Fibroblast of peridontal ligament (primary cell): Measurements from ENCODE around the gene HNF1B.

ENCODE experiments used
- DNase-seq: peaks from one replicate; pipeline ENCODE4 v3.0.0-alpha.2; 2010; ENCODE audit errors: extremely low read depth

HNF1B gene

DNA sequence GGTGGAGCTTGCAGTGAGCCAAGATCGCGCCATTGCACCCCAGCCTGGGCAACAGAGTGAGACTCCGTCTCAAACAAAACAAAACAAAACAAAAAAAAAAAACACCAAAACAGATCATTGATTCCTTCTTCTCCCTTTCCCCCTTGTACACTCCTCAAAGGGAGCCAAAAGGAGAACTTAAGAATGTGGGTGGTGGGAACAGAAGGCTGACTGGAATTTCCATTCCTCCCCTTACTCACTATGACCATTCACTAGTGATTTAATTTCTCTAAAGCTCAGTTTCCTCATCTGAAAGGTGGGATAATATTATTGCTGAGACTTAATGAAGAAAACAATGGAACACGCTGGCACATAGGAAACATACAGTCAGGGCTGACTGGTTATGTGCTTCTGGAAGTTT lies 17.1 kb upstream of the HNF1B start:
- DNase-seq: no peak

DNA sequence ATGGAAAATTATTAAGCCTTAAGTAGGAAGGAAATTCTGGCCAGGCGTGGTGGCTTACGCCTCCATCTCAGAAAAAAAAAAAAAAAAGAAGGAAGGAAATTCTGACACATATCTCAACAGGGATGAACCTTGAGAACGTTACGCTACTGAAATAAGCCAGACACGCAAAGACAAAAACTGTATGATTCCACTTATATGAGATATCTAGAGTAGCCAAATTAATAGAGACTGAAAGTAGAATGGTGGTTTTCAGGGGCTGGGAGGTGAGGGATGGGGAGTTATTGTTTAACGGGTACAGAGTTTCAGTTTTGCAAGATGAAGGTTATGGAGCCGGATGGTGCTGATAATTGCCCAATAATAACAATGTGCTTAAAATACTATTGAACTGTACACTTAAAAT lies 16.2 kb upstream of the HNF1B start:
- no peak for DNase-seq

DNA sequence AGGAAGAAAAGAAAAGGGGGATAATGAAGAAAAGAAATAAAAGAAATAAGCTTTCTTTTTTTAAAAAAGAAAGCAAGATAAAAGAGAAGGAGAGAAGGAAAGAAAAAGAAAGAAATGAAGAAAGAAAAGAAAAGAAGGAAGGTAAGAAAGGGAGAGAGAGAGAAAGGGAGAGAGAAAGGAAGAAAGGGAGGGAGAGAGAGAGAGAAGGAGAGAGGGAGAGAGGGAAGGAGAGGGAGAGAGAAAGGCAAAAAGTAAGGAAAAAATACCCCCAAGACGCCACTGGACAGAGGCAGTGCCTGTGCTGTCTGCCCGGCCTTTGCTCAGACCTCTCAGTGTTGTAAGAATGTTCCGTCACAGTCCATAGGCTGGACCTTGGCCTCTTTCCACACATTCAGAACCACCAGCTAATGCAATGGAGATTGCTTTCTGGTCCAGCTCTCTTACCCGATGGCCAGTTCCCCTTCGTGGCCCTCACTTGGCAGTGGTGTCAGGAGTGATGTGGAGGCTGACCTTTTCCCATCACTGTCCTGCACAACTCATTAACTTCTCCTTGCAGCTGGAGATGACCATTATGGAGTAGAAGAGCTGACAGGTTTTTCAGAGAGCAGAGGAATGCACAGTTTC lies 14.3 kb upstream of the HNF1B start:
- no peak for DNase-seq

DNA sequence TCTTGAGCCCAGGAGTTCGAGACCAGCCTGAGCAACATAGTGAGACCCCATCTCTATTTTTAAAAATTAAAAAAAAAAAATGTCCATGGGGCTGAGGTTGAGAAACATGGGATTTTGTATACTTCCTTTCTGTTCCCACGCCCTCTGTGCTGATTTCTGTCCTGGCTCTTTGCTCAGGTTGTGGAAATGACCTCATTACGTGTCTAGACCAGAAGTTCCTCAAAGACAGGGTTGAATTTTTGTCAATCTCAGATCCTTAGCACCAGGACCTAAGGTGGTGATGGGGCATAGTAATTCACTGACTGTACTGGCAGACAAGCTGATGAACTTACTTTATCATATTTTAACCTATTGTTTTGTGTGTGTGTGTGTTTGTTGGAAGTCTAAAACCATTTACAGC lies 11.2 kb upstream of the HNF1B start:
- DNase-seq: no peak

DNA sequence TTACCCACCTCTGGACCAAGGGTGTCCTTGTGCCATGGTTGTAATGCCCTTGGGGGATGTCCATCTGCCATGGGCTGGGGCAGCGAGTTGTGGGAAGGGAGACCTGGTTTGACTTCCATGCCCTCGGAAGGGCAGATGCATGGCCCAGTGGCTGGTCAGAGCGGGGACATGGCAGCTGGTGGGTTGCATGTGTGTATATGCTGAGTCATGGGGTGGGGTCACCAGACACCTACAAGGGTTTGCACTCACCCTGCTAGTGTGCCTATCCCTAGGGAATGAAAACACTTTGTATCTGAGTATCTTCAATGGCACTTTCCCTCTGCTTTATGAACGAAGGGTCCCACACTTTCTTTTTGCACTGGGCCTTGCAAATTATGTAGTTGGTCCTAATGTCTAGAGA lies 10.6 kb upstream of the HNF1B start:
- DNase-seq: no peak

DNA sequence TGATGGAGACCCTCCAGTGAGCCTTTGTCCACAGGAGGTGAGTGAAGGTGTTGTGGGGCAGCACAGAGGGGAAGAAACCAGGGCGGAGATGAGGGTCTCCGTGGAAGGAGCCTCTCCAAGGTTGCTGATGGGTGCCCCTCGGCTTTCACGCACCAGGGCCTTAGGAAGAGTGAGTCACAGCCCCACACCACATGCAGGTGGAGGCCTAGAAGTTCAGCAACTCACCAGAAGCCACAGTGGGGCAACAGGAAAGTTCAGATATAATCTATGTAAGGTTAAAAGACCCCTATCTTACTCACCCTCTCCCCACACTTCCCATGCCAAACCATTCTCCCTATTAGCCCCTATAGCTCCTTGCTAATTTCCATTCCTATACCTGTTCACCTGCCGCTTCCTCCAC lies 9.5 kb upstream of the HNF1B start:
- no peak for DNase-seq

DNA sequence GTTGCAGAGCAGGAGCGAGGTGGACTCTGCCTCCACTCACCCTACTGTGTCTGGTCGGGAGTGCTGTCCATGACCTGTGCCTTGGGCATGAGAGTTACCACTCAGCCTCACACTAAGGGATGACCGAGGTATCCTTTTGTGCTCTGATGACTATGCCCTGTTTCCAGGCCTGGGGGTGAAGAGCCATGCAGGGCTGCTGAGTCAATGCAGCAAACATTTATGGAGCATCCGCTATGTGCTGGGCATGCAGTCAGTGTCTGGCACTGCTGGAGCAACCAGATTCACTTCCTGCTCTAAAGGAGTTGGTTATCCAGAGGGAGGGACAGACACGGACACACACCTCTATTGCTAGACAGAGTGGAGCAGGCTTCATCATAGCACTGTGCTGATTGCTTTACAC lies 7.6 kb upstream of the HNF1B start:
- no peak for DNase-seq

DNA sequence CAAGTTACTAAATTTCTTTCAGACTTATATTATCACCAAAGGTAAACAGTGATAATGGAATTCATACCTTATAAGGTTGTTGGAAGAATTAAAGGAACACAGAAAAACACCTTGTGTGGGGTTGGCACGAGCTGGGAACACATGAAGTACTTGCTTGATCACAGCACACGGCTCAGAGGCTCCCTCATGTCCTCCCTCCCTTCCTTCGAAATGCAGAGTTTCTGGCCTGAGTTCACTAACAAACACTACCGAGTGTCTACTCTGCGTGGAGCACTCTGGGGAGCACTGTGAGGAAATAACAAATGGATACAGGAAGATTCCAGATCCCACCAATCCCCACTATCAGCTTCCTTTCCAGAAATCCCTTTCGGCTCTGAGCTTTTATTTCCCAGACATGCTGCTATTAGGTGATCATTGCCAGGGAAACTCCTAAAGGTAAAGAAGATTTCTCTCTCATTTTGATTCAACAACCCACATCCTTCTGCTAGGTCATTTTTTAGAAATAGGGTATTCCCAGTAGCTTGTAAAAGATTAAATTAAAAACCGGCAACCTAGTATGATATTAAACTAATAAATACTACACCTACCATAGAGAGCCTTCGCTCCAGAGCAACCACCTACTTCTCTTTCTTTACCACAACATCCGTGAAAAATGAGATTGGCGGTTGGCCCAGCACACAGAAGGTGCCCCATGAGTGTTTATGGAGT lies 6.1 kb upstream of the HNF1B start:
- no peak for DNase-seq

DNA sequence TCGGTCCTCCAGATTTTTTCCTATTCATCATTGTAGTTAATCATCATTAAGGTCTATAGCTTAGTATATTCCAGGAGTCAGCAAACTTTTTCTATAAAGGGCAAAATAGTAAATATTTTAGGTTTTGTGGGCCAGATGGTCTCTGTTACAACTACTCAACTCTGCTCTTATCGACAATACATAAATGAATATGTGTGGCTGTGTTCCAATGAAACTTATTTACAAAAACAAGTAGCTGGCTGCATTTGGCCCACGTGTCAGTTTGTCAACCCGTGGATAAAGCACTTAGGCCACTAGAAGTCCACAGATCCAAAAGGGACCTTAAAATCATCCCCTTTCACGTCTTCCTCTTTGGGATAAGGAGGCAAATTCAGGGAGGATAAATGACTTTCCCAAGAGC lies 5.4 kb upstream of the HNF1B start:
- DNase-seq: no peak

DNA sequence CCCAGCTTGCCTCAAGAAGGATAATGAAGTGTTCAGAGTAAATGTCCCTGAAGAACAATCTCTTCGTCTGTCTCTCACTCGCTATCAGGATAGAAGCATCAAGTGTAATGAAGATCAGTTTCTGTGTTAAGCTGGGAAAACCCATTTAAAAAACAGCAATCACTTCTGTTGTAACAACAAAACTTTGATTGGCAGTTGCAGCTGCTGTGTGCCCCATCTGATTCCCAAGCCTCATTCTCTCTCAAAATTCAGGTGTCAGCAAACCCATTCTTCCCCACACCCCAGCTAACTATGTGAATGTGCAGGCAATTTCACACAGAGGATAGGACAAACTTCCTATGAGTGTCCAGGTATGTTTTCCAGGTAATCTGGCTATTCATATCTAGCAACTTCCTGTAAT lies 2.4 kb upstream of the HNF1B start:
- no peak for DNase-seq

DNA sequence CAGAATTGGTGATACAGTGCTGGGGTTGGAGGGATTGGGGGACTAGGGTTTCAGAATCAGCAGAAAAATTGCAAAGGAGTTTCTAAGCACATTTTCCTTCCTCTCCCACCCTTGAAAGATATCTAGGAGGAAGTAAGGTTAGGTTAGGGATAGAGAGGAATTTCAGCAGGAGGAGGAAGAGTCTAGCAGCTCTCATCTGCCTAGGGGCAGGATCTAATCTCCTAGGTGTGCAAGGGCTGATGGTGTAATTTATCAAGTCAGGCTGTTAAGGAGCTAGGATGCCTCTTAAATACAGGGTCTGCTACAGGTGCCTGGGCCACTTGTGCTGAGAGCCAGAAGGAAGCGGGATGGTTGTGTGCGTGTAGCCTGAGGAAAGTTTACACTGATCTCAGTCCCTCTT lies 1.8 kb upstream of the HNF1B start:
- DNase-seq: no peak

DNA sequence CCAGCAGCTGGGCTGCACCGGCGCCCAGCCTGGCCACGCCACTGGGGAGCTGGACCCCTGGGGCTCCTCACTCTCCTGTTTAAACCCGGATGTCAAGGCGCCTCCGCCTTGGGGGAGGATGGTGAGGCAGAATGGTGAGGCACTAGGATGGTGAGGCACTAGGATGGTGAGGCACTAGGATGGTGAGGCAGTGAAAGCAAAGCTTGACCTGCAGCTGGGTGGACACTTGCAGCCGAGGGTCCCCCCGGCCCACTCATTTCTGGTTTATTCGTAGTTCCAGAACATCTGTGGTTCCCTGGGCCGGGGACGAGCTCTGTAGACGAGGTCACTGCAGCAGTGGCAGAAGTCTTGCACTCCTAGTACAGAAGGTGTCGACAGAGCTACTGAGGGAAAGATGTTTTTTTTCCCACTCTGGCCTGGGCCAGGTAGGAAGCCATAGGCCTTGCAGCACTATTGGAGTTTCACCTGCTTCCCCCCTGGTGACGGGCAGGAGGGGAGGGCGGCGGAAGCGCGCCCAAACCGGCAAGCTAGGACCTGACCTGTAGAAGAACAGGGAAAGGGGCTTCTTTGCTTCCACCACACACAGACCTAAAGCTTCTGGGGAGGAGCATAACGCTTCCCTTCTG lies 1.1 kb upstream of the HNF1B start:
- no peak for DNase-seq

DNA sequence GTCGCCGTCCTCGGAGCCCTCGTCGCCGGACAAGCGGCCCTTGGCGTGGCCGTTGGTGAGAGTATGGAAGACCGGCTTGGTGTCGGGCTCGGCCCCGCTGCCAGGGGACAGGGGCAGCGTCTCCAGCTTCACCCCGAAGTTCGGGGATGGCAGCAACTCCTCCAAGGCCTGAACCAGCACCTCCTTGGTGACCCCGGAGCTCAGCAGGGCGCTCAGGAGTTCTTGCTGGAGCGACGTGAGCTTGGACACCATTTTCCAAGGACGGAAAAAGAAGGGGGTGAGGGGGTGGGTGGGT lies 279 bp downstream of the HNF1B start:
- DNase-seq: no peak

DNA sequence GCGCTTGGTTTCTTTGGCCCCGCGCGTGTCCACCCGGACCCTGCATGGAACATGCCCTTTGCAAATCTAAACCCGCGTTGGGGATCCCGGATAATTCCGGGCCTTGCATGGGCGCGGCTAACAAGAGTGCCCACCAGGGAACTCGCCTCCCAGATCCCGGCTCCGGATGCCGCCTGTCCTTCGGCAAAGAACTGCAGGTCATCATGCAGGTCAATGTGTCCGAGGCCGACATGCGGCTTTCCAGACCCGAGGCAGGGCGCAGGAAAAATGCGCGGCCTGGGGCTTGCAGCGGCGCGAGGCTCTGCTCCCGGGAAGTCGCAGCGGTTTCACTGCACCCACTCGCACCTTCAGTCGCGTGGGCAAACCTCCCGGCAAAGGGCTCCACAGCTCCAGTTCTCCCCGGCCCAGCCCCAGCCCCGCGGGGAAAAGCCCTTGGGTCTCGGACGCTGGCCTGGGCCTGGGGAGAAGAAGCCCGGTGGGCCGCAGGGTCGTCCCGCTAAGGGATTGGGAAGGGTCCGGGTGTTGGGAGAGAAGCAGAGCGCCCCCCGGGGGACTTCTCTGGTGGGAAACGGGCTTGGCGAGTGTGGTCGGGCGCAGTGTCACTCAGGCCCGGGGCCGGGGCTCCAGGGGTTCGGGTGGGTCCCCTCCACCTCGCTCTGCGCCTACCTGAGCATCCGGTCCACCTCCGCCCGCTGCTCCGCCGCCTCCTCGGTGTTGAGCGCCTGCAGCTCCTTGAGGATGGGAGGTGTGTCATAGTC lies 805 bp downstream of the HNF1B start:
- no peak for DNase-seq

DNA sequence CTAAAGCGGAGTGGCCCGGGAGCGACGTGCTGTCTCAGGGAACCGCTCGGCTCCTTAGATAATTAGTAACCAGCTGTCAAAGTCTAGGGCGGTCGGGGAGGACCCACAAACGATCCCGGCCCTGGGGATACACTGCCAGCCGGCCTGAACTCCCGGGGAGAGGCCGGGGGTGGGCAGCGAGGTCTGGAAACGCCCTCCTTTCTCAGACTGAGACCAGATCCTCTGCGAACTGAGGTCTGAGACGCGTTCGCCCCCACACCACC lies 1.3 kb downstream of the HNF1B start:
- DNase-seq: no peak

DNA sequence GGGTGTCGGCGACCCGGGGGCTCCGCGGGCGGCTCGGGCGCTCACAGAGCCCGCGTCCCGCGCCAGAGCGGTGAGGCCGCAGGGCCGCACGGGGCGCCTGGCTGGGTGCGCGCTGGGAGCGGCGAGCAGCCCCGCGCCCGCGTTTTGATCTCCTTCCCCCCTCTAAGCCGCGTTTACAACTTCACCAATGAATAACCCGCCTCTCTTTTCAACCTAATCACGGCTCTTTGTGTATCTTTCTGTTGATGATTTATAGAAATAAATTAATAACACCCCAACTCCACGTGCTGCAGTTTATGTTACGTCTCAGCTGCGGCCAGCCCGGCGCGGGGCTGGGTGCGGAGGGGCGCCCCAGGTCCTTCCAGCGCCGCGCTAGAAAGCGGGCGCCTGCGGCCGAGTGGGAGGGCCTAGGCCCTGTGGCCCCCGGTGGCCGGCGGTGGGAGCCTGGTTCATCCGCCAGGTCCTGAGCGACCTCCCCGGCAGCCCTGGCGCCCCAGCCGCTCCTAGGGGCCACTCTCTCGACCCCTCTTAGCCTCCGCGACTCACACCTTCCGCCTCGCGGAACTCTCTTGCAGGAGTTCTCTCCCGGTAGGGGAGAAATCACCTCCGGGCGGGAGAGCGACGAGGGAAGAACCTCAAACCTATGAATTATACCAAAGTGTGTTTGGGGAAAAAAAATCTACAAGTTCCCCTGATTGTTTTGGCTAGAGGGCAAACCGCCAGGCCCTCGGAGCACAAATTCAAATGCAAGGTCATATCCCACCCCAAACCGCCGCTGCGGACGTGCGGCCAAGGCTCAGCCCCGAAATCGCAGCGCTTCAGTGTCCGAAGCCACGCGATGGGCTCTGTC lies 1.9 kb downstream of the HNF1B start:
- DNase-seq: no peak

DNA sequence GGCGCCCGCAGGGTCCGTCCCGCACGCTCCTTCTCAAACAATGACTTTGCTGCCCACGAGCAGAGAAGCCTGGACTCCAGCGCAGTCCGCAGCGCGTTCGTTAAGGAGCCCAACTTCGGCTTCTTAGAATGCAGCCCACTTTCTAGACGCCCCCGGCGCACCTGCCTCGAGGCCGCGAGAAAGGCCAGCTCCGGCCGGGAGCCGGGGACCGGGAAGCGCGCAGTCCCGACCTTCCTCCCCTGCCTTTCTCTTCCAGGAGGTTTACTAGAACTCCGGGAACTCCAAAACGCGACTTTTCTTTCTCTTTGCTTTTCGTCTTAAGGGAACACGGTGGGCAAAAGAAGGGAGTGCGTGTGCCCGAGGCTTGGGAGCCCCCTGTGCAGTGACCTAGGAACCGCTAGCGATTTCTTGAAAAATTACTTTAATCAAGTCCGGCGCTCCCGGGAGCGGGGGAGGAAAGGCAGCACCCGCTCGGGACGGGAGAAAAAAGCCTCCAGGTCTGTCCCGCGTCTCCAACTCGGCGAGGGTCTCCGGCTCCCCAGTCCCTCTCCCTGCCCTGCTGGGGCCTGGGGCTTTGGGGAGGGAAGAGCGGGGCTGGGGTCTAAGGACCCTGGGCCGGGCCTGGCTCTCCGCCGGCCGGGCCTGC lies 2.6 kb downstream of the HNF1B start:
- DNase-seq: peak; percentile 14

DNA sequence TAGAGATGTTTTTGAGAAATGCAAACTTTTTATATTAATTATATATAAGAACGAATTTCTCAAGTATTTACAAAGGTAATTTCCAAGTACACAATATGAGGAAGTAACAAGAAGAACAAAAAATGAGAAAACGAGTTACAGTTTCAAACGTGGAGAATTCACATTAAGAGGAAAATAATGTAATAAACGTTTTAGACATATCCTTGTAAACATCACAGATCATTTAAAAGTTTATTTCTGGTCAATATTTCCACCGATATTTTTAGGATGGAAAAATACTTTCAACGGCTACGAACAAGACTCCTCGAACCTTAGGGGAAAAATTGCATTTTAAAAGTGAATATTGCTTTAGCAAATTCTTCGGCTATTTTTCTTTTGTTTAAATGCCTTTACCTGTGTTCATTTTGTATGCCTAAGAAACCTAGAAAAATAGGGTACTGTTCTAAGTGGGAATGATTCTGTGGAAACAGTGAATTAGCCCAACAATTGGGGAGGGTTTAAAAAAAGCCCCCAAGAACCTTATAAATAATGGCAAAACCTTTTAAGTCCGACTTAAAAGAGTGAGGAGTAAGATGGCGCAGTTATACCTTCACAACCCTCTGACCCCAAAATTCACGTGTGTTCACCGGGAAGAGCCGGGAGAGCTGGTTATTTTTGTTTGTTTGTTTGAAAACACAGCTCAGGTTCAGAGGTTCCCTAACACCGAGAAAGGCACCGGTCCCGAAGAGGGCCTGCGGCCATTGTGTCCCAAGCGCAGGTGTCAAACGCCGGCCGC lies 3.3 kb downstream of the HNF1B start:
- peak; percentile 10 for DNase-seq

DNA sequence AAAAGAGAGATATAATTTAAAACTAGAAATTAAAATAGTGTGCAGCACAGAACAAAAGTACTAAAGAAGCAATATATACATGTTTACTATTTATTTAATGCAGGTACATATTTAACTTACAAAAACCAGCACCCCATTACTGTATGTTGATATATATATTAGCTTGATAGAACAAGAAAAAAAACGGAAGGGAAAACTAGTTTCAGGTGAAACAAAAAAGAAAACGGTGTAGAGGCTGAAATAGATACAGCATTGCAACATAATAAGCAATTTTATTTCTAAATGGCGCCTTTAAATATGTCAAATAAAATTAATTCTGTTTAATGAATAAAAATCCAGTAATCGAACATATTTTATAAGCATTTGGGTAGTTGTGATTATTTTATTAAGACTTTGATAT lies 3.9 kb downstream of the HNF1B start:
- DNase-seq: no peak

DNA sequence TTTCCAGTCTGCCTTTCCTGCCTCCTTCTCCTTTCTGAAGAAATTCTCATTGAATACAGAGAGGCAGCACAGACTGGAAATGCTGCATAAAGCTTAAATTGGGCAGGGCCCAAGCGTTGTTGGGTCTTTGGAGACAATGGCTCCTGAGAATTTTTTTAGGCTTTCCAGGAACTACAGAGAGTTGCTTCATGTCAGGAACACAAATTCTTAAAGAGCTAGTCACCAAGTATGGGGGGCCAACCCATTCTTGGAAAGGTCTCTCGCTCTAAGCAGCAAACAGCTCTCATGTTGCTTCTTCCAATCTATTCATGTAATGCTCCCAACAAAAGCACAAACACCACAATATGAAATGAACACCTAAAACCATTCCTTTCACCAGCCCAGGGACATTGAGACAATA lies 6.9 kb downstream of the HNF1B start:
- DNase-seq: no peak

DNA sequence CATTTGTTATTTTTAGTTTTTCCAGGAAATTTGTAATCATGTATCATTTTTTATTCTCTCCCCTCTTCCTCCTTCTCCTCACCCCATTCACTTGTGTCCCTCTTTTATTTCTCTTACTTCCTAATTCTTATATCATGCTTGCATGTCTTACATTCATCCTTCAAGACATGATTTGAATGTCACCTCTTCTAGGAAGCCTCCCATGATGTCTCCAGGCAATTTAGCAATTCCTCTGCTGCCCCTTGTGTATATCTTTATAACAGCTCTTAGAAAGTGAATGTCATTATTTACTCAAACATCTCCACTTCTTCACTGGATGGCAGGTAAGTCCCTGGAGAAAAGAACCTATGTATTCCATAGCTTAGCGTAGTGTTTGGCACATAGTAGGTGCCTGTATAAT lies 7.8 kb downstream of the HNF1B start:
- DNase-seq: no peak
